Measurements from ENCODE around the gene ADAM8.
A peak's percentile ranks its signal among the peaks of the same experiment; 100 is the strongest.

Gene ADAM8

GRCh38 chr10:133309100-133309719, 32.5 kb upstream of the ADAM8 start:
- DNase-seq (ENCODE audit: insufficient read length, low spot score), result peak; percentile 48

DNA sequence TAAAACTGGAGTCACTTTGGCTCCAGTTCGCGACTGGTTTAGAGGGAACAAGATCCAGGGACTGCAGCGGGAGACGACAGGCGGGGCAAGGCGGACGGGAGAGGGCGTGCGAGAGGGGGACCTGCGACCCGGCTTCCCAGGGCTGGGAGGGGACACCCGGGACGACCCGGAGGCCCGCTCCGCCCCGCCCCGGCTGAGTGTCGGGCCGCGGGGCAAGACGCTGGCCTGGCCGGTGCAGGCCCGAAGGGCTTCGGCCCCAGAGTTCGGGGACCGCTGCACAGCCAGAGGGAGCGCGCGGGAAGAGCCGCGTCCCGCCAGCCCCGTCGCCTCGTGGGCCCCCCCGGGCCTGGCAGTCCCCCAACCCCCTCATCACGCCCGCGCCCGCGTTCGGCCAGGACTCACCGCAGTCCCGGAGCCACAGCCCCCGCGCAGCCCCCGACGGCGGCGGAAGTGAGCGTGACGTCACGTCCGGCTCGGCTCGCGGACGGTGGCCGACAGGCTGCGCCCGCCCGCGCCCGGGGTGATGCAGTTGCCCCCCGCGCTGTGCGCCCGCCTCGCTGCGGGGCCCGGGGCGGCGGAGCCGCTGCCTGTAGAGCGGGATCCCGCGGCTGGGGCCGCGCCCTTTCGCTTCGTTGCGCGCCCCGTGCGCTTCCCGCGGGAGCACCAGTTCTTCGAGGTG, 31.9 kb upstream of the ADAM8 start, which contains the start of the genes TUBGCP2 and ZNF511:
Gene TUBGCP2, minus strand, starts transcription at position 452 of the 679 bp plus-strand sequence. CDS start 5,931 bp downstream, outside the sequence.
Gene ZNF511, plus strand, starts transcription at position 494 of the 679 bp plus-strand sequence. Its CDS starts 30 bp downstream, at position 524.
- peak; percentile 94 for FAIRE-seq

More at GRCh38 chr10:133309100-133309719, 32.5 kb upstream of the ADAM8 start:
- peak; percentile 60 for FAIRE-seq

GRCh38 chr10:133307776-133308420, 31.2 kb upstream of the ADAM8 start:
- peak; percentile 52 for DNase-seq (ENCODE audit: insufficient read length, low spot score)
- FAIRE-seq, result no peak

More for the DNA sequence above, 31.9 kb upstream of the ADAM8 start, which contains the start of the genes TUBGCP2 and ZNF511:
- peak; percentile 71 for DNase-seq (ENCODE audit: insufficient read length, low spot score)

DNA sequence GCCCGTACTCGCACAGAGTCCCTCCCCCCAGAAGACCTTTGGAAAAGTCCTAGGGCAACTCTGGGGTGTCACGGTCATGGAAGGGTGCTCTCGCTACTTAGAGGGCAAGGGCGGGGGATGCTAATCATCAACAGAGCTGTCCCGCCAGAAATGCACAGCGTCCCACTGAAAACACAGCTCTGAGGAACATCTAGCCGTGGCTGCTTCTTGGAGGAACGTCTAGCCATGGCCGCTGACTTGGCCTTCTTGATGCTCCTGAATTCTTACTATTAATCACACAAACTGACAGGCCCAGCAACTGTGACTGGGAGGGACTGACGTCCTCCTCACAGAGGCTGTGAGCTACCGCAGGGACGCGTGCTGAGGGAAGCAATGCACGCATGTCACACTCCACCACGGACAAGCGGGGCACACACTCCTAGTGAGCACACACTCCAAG, 30.3 kb upstream of the ADAM8 start:
- no peak for FAIRE-seq
- DNase-seq (ENCODE audit: insufficient read length, low spot score), result no peak

DNA sequence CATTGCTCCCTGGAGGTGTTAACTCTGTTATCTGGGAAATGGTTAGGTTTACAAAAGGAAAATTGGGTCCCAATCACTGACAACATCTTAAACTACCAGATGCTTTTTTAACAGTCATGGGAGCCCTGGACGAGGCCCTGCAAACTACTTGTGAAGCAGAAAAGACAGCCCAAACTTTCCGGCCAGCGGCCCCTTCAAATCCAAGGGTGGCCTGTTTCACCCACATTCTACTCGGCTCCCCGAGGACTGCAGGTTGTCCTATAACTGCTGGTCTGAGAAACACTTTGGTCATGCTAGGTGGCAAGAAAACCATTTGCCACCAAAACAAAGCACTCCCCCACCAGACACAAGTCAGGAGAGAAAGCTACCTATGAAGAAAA, 29.4 kb upstream of the ADAM8 start:
- FAIRE-seq (no peak), DNase-seq (ENCODE audit: insufficient read length, low spot score) (no peak)

- no peak for FAIRE-seq
- DNase-seq (ENCODE audit: insufficient read length, low spot score), result no peak
Measured at GRCh38 chr10:133303206-133303605, 26.5 kb upstream of the ADAM8 start.

DNA sequence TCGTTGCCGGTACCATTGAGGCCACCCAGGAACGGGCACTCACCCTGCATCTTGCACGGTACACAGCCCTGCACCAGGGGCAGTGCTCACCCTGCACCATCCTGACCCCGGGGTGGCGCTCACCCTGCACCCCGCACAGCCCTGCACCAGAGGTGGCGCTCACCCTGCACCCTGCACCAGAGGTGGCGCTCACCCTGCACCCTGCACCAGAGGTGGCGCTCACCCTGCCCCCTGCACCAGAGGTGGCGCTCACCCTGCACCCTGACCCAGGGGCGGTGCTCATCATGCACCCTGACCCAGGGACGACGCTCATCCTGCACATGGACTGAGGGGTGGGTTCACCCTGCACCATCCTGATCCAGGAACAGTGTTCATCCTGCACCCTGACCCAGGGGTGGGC, 25.6 kb upstream of the ADAM8 start:
- DNase-seq (ENCODE audit: insufficient read length, low spot score) (no peak), FAIRE-seq (no peak)

DNA sequence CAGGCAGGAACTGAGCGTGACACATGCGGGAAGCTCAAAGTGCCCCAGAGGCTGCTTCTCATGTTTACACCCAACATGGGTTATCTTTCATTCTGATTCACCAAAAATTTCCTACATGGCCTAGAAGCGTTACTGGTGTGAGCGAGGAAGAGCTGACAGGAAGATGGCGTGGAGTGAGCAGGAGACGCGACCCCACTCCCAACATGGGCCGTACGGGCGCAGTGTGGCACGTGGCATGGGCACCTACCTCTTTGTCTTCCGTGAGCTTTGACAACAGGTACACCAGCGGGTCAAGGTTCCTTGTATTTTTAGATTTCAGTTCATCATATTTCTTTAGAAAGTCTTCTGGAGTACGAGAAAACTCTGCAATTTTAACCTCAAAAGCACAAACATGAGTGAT, 23.1 kb upstream of the ADAM8 start:
- FAIRE-seq, result no peak
- no peak for DNase-seq (ENCODE audit: insufficient read length, low spot score)

- DNase-seq (ENCODE audit: insufficient read length, low spot score) (no peak), FAIRE-seq (no peak)
Measured at GRCh38 chr10:133299224-133299623, 22.6 kb upstream of the ADAM8 start.

GRCh38 chr10:133298466-133298865, 21.8 kb upstream of the ADAM8 start:
- FAIRE-seq (no peak), DNase-seq (ENCODE audit: insufficient read length, low spot score) (no peak)

- FAIRE-seq (no peak), DNase-seq (ENCODE audit: insufficient read length, low spot score) (no peak)
Measured at GRCh38 chr10:133297504-133297903, 20.8 kb upstream of the ADAM8 start.

DNA sequence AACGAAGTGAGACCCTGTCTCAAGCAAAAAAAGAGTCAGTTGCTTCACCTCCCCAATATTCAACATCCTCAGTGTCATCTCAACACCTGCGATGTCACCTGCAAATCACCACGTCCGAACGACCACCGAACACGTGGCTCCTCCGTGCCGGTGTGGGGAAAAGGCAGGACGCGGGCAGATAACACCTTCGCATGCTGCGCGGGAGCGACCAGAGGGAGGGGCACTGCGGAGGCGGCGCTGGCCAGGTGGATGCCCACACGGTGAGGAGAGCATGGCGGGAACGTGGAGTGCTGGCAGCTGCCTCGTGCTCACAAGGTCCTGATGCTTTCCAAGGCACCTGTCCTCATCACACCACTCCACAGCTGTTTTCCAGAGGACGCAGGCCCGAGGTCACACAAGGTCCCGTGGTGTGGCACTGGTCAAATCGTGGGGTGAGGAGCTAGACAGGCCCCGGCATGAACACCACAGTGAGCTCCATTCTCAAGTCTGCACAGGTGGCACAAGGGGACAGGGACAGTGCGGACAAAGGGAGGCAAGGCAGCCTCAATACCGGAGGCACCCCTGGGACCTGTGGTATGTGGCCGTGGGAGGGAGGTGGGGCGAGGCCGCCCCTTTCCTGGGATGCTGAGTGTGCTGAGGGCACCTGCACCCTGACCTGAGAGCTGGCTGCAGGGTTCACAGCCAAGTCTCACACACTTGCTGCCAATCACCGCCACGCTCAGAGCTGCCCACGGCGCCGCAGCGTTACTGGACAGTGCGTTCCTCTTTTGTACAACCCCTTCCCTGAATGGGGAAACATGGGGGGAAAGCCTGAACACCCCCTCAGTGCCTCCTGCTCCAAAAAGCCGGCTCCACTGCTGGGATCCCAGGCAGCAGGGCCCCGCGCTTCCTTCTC, 19.0 kb upstream of the ADAM8 start:
- no peak for FAIRE-seq
- no peak for DNase-seq (ENCODE audit: insufficient read length, low spot score)

GRCh38 chr10:133294189-133294588, 17.5 kb upstream of the ADAM8 start:
- no peak for FAIRE-seq

GRCh38 chr10:133293810-133294119, 17.1 kb upstream of the ADAM8 start:
- DNase-seq (ENCODE audit: insufficient read length, low spot score) (no peak), FAIRE-seq (no peak)

More at GRCh38 chr10:133294189-133294588, 17.5 kb upstream of the ADAM8 start:
- no peak for DNase-seq (ENCODE audit: insufficient read length, low spot score)

- FAIRE-seq (peak; percentile 55), DNase-seq (ENCODE audit: insufficient read length, low spot score) (peak; percentile 70)
Measured at GRCh38 chr10:133292919-133293809, 16.5 kb upstream of the ADAM8 start.

DNA sequence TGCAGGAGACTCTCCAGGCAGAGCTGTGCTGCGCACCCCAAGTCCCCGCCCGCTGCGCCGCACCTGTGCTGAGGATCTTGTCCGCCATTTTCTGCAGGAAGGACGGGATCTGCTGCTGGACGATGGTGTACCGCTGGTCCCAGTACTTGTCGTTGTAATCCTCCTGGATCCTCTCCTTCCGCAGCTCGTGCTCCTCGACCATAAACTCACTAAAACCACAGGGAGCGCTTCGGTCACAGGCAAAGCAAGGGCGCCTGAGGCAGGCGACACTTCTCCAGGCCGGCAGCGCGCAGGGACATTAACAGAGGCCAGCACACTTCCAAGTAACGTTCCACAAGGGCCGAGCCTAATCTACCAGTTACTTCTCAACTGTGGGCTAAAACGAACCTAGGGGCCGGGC, 13.1 kb upstream of the ADAM8 start:
- DNase-seq (ENCODE audit: insufficient read length, low spot score) (no peak), FAIRE-seq (no peak)

- FAIRE-seq (no peak), DNase-seq (ENCODE audit: insufficient read length, low spot score) (no peak)
Measured at GRCh38 chr10:133287832-133288500, 11.3 kb upstream of the ADAM8 start.

GRCh38 chr10:133286366-133286765, 9.7 kb upstream of the ADAM8 start:
- DNase-seq (ENCODE audit: insufficient read length, low spot score) (no peak), FAIRE-seq (no peak)

GRCh38 chr10:133285217-133285616, 8.5 kb upstream of the ADAM8 start:
- FAIRE-seq (no peak), DNase-seq (ENCODE audit: insufficient read length, low spot score) (no peak)

All from HTR-8/SVneo (cell line).